ENCODE measurements around the gene SLFN12L. TPM values are rescaled to one million over a fixed set of nuclear protein-coding genes. Genes with fewer than 3 reads are reported as not detected.

Gene SLFN12L
- total and polyA plus RNA-seq, 4 experiments from 2014 or later: 13.4 to 78.8 (median 49.2) TPM

DNA sequence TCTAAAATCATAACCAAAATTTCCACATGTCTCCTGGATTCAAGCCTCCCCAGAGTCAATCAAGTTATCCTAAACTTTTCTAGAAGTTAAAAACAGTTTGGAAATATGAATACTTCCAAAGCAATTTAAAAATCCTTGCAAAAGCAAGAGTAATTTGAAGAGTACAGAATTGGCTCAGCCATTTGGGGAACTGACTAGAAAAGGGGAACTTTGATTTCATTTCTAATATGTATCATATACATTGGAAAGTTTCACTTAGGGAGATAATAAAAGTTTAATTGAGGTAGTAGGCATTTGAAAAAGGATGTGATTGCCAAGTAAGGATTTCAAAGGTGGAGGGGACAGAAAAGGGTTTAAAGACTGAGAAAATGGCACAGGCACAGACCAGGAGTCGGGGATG lies 9.0 kb upstream of the SLFN12L start:
- ChIA-PET CTCF (ENCODE audit: partially characterized antibody) (no interaction called here), POLR2A (ENCODE audit: partially characterized antibody) (no interaction called here)

DNA sequence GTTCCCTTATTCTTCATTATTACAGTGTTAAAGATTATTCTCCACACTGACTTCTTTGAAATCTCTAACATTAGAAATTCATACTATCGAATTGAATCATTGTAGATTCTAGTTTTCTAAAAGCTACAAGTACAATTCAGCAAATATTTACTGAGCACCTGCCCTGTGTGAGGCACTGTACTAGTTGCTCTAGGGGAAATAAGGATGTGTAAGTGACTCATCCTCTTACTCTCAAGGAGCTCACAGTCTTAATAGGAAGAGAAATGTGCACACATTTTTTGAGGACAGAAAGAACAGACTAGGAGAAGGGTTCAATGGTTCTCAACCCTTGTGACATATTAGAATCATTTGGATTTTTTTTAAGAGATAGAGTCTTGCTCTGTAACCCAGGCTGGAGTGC lies 7.7 kb upstream of the SLFN12L start:
- ChIA-PET POLR2A (ENCODE audit: partially characterized antibody) (interaction anchor here (0.7 to 6.7 kb wide), 2 partner anchors 34 to 383 kb away, joined by 3 to 43 read pairs; partner anchors contain the start of gene PEX12), CTCF (ENCODE audit: partially characterized antibody) (interaction anchor here (1.2 to 1.4 kb wide), 2 partner anchors 202 to 233 kb away, joined by 5 to 6 read pairs; no protein-coding TSS in a partner anchor)

More for the DNA sequence above, 9.0 kb upstream of the SLFN12L start:
- DNase-seq: no peak
- Histone ChIP-seq H3K27me3 (ENCODE audit: insufficient read depth, low read length) (no peaks in the 10 kb centered on the region), H3K4me1 (ENCODE audit: insufficient read depth, low read length) (peaks cover 10% of the 10 kb centered on the region), H3K4me3 (ENCODE audit: low read length in 2 of 2) (no peak overlapping the region), H3K36me3 (ENCODE audit: insufficient read depth, low read length) (no peaks in the 10 kb centered on the region), H3K27ac (ENCODE audit: low read depth, low read length) (no peak overlapping the region), H3K9me3 (ENCODE audit: control insufficient read depth in 1 of 2, low read length in 2 of 2) (no peaks in the 10 kb centered on the region)
- Mint-ChIP-seq H3K27ac (no peak overlapping the region), H3K27me3 (no peaks in the 10 kb centered on the region), H3K4me1 (peaks cover 3 to 13% (median 8%) of the 10 kb centered on the region in 4 donors), H3K4me3 (no peak overlapping the region), H3K9me3 (no peaks in the 10 kb centered on the region), H3K36me3 (peaks cover 3 to 4% of the 10 kb centered on the region in 2 donors)
- intact Hi-C loops (cut with micrococcal nuclease): no loop called here

DNA sequence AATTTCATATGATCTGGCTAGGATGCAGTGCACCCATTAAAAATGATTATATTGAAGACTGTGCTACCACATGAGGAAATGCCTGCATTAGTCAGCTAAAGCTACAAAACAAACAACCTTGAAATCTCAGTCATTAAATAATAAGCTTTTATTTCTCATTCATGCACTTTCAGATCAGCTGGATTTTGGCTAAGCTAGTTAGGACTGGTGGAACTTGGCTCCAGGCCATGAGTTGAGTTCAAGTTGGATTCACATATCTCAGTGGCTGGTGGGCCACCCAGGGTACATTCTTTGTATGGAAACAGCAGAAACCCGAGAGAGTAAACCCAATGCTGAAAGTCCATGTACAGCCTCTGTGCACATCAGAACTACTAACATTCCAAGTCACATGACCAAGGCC lies 6.4 kb upstream of the SLFN12L start:
- no peaks in the 10 kb centered on the region for H3K27me3 ChIP-seq (ENCODE audit: insufficient read depth, low read length)
- peak overlapping the region in 1 of 7 donors; percentile 46 for H3K27ac Mint-ChIP-seq
- peaks cover 32% of the 10 kb centered on the region for H3K4me1 ChIP-seq (ENCODE audit: insufficient read depth, low read length)
- no peak overlapping the region for H3K27ac ChIP-seq (ENCODE audit: low read depth, low read length)
- no peak overlapping the region for H3K4me3 ChIP-seq (ENCODE audit: low read length in 2 of 2)
- DNase-seq: no peak
- H3K4me1 Mint-ChIP-seq: peaks cover 21 to 35% (median 30%) of the 10 kb centered on the region in 4 donors
- H3K9me3 ChIP-seq (ENCODE audit: control insufficient read depth in 1 of 2, low read length in 2 of 2): no peaks in the 10 kb centered on the region
- H3K36me3 Mint-ChIP-seq: peaks cover 0 to 2% of the 10 kb centered on the region in 2 donors
- H3K4me3 Mint-ChIP-seq: no peak overlapping the region
- ChIA-PET CTCF (ENCODE audit: partially characterized antibody) (no interaction called here), POLR2A (ENCODE audit: partially characterized antibody) (interaction anchor here (3.8 to 6.7 kb wide), 2 partner anchors 35 to 302 kb away, joined by 34 to 43 read pairs; partner anchors contain the start of genes PEX12 and SLFN5)
- no peaks in the 10 kb centered on the region for H3K36me3 ChIP-seq (ENCODE audit: insufficient read depth, low read length)
- no peaks in the 10 kb centered on the region for H3K9me3 Mint-ChIP-seq
- intact Hi-C loops (cut with micrococcal nuclease): no loop called here
- no peaks in the 10 kb centered on the region for H3K27me3 Mint-ChIP-seq

More for the DNA sequence above, 7.7 kb upstream of the SLFN12L start:
- H3K9me3 ChIP-seq (ENCODE audit: control insufficient read depth in 1 of 2, low read length in 2 of 2): no peaks in the 10 kb centered on the region
- no peaks in the 10 kb centered on the region for H3K27me3 ChIP-seq (ENCODE audit: insufficient read depth, low read length)
- no peaks in the 10 kb centered on the region for H3K27me3 Mint-ChIP-seq
- intact Hi-C loops (cut with micrococcal nuclease): no loop called here
- H3K4me3 ChIP-seq (ENCODE audit: low read length in 2 of 2): no peak overlapping the region
- no peaks in the 10 kb centered on the region for H3K36me3 ChIP-seq (ENCODE audit: insufficient read depth, low read length)
- H3K4me1 Mint-ChIP-seq: peaks cover 10 to 22% (median 18%) of the 10 kb centered on the region in 4 donors
- no peak for DNase-seq
- no peak overlapping the region for H3K27ac ChIP-seq (ENCODE audit: low read depth, low read length)
- H3K9me3 Mint-ChIP-seq: no peaks in the 10 kb centered on the region
- H3K4me3 Mint-ChIP-seq: no peak overlapping the region
- H3K36me3 Mint-ChIP-seq: peaks cover 2 to 3% of the 10 kb centered on the region in 2 donors
- peaks cover 19% of the 10 kb centered on the region for H3K4me1 ChIP-seq (ENCODE audit: insufficient read depth, low read length)
- peak overlapping the region in 1 of 7 donors; percentile 22 for H3K27ac Mint-ChIP-seq

DNA sequence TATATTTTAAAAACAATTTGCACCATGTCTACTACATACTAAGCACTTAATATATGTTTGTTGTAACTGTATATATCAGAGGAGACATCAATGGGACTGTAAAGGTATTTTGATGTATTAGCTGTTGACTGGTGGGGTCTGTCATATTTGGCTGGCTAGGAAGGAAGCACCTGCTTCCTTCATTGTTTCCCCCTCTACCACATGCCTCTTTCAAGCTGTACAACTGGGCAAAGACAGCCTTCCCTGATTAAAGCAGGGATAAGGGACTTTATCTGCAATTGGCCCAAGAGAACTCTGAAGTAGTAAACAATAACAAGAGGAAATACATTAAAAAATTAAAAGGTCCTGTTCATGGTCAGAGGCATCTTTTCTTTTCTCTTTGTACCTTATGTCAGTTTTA lies 5.5 kb upstream of the SLFN12L start:
- Histone ChIP-seq H3K4me3 (ENCODE audit: low read length in 2 of 2) (no peak overlapping the region), H3K9me3 (ENCODE audit: control insufficient read depth in 1 of 2, low read length in 2 of 2) (no peaks in the 10 kb centered on the region), H3K4me1 (ENCODE audit: insufficient read depth, low read length) (peaks cover 41% of the 10 kb centered on the region), H3K27ac (ENCODE audit: low read depth, low read length) (no peak overlapping the region), H3K36me3 (ENCODE audit: insufficient read depth, low read length) (no peaks in the 10 kb centered on the region), H3K27me3 (ENCODE audit: insufficient read depth, low read length) (no peaks in the 10 kb centered on the region)
- no peak for DNase-seq
- H3K4me3 Mint-ChIP-seq: no peak overlapping the region
- CTCF ChIA-PET (ENCODE audit: partially characterized antibody): interaction anchor here (0.6 to 13.7 kb wide), 3 partner anchors 55 to 269 kb away, joined by 3 to 270 read pairs (median 11); no protein-coding TSS in a partner anchor
- H3K27me3 Mint-ChIP-seq: no peaks in the 10 kb centered on the region
- no peaks in the 10 kb centered on the region for H3K9me3 Mint-ChIP-seq
- peaks cover 0 to 2% of the 10 kb centered on the region in 2 donors for H3K36me3 Mint-ChIP-seq
- peak overlapping the region in 3 of 7 donors; percentile 28 to 65 (median 48) for H3K27ac Mint-ChIP-seq
- peaks cover 29 to 44% (median 38%) of the 10 kb centered on the region in 4 donors for H3K4me1 Mint-ChIP-seq
- intact Hi-C loops (cut with micrococcal nuclease): no loop called here
- POLR2A ChIA-PET (ENCODE audit: partially characterized antibody): interaction anchor here (1.1 to 6.7 kb wide), 5 partner anchors 9 to 454 kb away, joined by 3 to 43 read pairs (median 4); partner anchors contain the start of genes PEX12 and SLFN5

DNA sequence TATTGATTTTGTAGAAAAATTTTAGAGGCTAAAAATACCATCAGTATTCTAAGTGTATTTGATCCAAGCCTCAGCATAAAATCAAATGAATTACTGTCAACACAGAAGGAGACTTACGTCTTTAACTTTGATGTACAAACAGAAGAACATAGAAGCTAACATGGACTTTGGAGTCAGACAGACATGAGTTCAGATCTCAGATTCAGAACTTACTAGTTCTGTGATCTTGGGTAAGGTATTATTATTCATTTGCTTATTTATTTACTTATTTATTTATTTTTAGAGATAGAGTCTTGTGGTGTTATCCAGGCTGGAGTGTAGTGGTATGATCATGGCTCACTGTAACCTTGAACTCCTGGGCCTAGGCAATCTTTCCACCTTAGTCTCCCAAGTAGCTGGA lies 4.0 kb upstream of the SLFN12L start:
- Mint-ChIP-seq H3K9me3 (no peaks in the 10 kb centered on the region), H3K4me1 (peaks cover 32 to 57% (median 43%) of the 10 kb centered on the region in 4 donors), H3K27me3 (no peaks in the 10 kb centered on the region), H3K36me3 (peaks cover 4 to 7% of the 10 kb centered on the region in 2 donors), H3K4me3 (peak overlapping the region; percentile 87 to 98 (median 92)), H3K27ac (peak overlapping the region; percentile 80 to 98 (median 95))
- Histone ChIP-seq H3K27me3 (ENCODE audit: insufficient read depth, low read length) (no peaks in the 10 kb centered on the region), H3K4me3 (ENCODE audit: low read length in 2 of 2) (peak overlapping the region in 1 of 2 donors; percentile 60), H3K36me3 (ENCODE audit: insufficient read depth, low read length) (no peaks in the 10 kb centered on the region), H3K27ac (ENCODE audit: low read depth, low read length) (peak overlapping the region; percentile 74), H3K4me1 (ENCODE audit: insufficient read depth, low read length) (peaks cover 45% of the 10 kb centered on the region), H3K9me3 (ENCODE audit: control insufficient read depth in 1 of 2, low read length in 2 of 2) (no peaks in the 10 kb centered on the region)
- DNase-seq: no peak
- intact Hi-C loops (cut with micrococcal nuclease): no loop called here
- ChIA-PET CTCF (ENCODE audit: partially characterized antibody) (interaction anchor here (0.9 to 13.7 kb wide), 6 partner anchors 7 to 279 kb away, joined by 3 to 270 read pairs (median 4); partner anchors contain the start of gene AP2B1), POLR2A (ENCODE audit: partially characterized antibody) (interaction anchor here (0.7 to 13.6 kb wide), 11 partner anchors 14 to 381 kb away, joined by 3 to 316 read pairs (median 6); partner anchors contain the start of genes AP2B1, PEX12, SLFN11 and SLFN13)

DNA sequence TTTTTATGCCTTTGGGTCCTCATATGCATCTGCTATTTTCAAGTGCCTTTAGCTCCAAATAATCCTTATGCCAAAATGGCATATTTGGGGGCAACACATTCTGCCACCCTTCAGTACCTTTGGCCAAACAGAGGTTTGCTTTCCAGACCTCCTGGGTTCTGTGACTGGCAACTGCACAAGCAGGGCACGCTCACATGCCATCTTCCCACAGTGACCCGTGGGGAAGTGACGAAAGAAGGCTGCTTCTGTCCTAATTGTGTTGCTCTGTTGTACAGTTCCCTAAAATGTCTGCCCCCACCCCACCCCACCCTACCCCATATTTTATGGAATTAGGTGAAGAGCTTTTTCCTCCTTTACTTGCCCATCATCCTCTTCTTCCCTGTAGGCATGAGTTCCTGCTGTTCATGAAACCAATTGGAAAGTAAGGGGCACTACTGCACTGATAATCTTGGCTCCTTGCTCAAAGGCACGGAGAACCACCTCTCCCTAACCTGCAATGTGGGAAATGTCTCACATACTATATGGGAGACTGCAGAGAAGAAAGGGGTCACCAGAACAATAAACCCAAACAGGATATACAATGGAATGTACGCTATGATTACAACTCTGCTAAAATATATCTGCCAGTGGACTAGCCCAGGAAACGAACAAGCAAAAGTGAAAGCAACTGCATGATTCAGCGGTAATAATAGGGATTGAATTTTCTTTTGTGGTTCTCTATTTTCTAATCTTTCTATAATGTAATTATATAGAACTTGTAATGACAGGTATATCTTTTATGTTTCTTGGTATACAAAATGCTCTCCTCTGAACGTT lies 3.3 kb upstream of the SLFN12L start:
- peaks cover 32 to 62% (median 45%) of the 10 kb centered on the region in 4 donors for H3K4me1 Mint-ChIP-seq
- CTCF ChIA-PET (ENCODE audit: partially characterized antibody): interaction anchor here (0.7 to 13.7 kb wide), 9 partner anchors 19 to 374 kb away, joined by 3 to 270 read pairs (median 11); partner anchors contain the start of genes AP2B1 and SLFN5

More for the DNA sequence above, 3.3 kb upstream of the SLFN12L start:
- peak overlapping the region; percentile 60 to 79 for H3K4me3 ChIP-seq (ENCODE audit: low read length in 2 of 2)
- POLR2A ChIA-PET (ENCODE audit: partially characterized antibody): interaction anchor here (0.9 to 13.6 kb wide), 13 partner anchors 8 to 380 kb away, joined by 3 to 316 read pairs (median 10); partner anchors contain the start of genes PEX12, SLFN11, SLFN13 and SLFN5
- Mint-ChIP-seq H3K9me3 (no peaks in the 10 kb centered on the region), H3K36me3 (peaks cover 7 to 9% of the 10 kb centered on the region in 2 donors), H3K27ac (peak overlapping the region; percentile 80 to 98 (median 95)), H3K4me3 (peak overlapping the region; percentile 87 to 98 (median 92)), H3K27me3 (no peaks in the 10 kb centered on the region)
- DNase-seq: peak in 4 of 5 donors; percentile 43 to 54 (median 50)
- peaks cover 45% of the 10 kb centered on the region for H3K4me1 ChIP-seq (ENCODE audit: insufficient read depth, low read length)
- no peaks in the 10 kb centered on the region for H3K9me3 ChIP-seq (ENCODE audit: control insufficient read depth in 1 of 2, low read length in 2 of 2)
- H3K36me3 ChIP-seq (ENCODE audit: insufficient read depth, low read length): no peaks in the 10 kb centered on the region
- peak overlapping the region; percentile 74 for H3K27ac ChIP-seq (ENCODE audit: low read depth, low read length)
- intact Hi-C loops (cut with micrococcal nuclease): no loop called here
- no peaks in the 10 kb centered on the region for H3K27me3 ChIP-seq (ENCODE audit: insufficient read depth, low read length)
